Loucy (cell line): ENCODE measurements around the gene PLXDC1.

Experiments
- H2AFZ ChIP-seq: fragments of 200-600 bp; sonication (generic); 2 replicates; pipeline ENCODE4 v1.6.0; 2016; ENCODE audit warnings: antibody characterized with exemption, mild to moderate bottlenecking, low read length, moderate library complexity
- H3F3A ChIP-seq: fragments of 200-600 bp; 2 replicates; pipeline ENCODE4 v1.6.0; 2016; ENCODE audit warnings: antibody characterized with exemption, low read depth, mild to moderate bottlenecking
- H3K27me3 ChIP-seq: fragments of 200-600 bp; sonication (generic); 2 replicates; pipeline ENCODE4 v1.6.1; 2014; ENCODE audit warnings: low read length, mild to moderate bottlenecking; ENCODE audit not compliant: insufficient read depth, poor library complexity, severe bottlenecking
- H3K36me3 ChIP-seq: fragments of 200-600 bp; sonication (generic); 2 replicates; pipeline ENCODE4 v1.6.1; 2016; ENCODE audit warnings: low read length; ENCODE audit not compliant: insufficient read depth
- H3K4me1 ChIP-seq: fragments of 200-600 bp; sonication (generic); 2 replicates; pipeline ENCODE4 v1.5.1; 2014; ENCODE audit warnings: low read length, mild to moderate bottlenecking; ENCODE audit not compliant: insufficient read depth, poor library complexity, severe bottlenecking
- H3K4me2 ChIP-seq: fragments of 200-600 bp; sonication (generic); 2 replicates; pipeline ENCODE4 v1.6.0; 2014; ENCODE audit warnings: antibody characterized with exemption, low read length, low read depth, mild to moderate bottlenecking; ENCODE audit not compliant: poor library complexity, severe bottlenecking
- H3K4me3 ChIP-seq: fragments of 200-600 bp; sonication (generic); 2 replicates; pipeline ENCODE4 v1.5.1; 2014; ENCODE audit warnings: low read length, mild to moderate bottlenecking, mixed read lengths; ENCODE audit not compliant: poor library complexity, severe bottlenecking
- H3K79me2 ChIP-seq: fragments of 200-600 bp; sonication (generic); 2 replicates; pipeline ENCODE4 v1.6.1; 2014; ENCODE audit warnings: low read length; ENCODE audit not compliant: insufficient read depth
- H3K9ac ChIP-seq: fragments of 200-600 bp; sonication (generic); 2 replicates; pipeline ENCODE4 v1.6.0; 2014; ENCODE audit warnings: mild to moderate bottlenecking, low read depth, low read length, moderate library complexity; ENCODE audit not compliant: poor library complexity, severe bottlenecking
- H3K9me2 ChIP-seq: fragments of 200-600 bp; sonication (generic); replicated peaks from 2 replicates; pipeline ENCODE4 v1.6.1; 2016; ENCODE audit warnings: low read depth, low read length, mixed read lengths
- H3K9me3 ChIP-seq: fragments of 200-600 bp; sonication (generic); 2 replicates; pipeline ENCODE4 v1.6.1; 2014; ENCODE audit warnings: mild to moderate bottlenecking, antibody characterized with exemption, low read length, low read depth; ENCODE audit not compliant: insufficient read depth
- H4K20me1 ChIP-seq: fragments of 200-600 bp; sonication (generic); 2 replicates; pipeline ENCODE4 v1.6.0; 2014; ENCODE audit warnings: antibody characterized with exemption, low read length, mild to moderate bottlenecking; ENCODE audit not compliant: insufficient read depth, poor library complexity, severe bottlenecking
- EZH2phosphoT487 ChIP-seq: fragments of 200-600 bp; IDR thresholded peaks from 2 replicates; pipeline ENCODE4 v1.6.1; 2018; ENCODE audit warnings: antibody characterized with exemption, mild to moderate bottlenecking, moderate library complexity, borderline replicate concordance
- TF ChIP-seq, protein P1 (sequence below): fragments of 200-600 bp; sonication (generic); conservative IDR thresholded peaks from 2 replicates; pipeline ENCODE4 v1.5.1; 2014; ENCODE audit warnings: mild to moderate bottlenecking, antibody characterized with exemption, low read length

Gene PLXDC1

DNA sequence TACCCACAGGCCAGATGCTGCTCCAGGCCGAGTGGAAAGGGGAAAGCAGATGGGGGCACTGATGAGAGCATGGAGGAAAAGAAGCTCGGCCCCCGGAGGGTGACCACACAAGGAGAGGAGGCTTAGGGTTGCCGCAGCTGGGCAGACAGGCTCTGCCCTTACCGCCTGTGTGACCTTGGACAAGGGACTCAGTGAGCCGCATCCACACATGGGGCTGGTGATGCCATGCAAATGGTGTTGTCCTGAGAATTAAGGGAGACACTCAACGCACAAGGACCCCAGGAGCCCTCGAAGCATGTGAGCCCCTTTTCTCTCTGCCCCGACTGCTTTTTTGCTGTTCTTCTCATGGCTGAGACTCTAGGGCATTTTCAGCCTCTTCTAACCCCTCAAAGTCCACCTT lies 61.0 kb downstream of the PLXDC1 start:
- TF ChIP-seq EZH2phosphoT487, result no peak
- TF ChIP-seq, protein P1, sequence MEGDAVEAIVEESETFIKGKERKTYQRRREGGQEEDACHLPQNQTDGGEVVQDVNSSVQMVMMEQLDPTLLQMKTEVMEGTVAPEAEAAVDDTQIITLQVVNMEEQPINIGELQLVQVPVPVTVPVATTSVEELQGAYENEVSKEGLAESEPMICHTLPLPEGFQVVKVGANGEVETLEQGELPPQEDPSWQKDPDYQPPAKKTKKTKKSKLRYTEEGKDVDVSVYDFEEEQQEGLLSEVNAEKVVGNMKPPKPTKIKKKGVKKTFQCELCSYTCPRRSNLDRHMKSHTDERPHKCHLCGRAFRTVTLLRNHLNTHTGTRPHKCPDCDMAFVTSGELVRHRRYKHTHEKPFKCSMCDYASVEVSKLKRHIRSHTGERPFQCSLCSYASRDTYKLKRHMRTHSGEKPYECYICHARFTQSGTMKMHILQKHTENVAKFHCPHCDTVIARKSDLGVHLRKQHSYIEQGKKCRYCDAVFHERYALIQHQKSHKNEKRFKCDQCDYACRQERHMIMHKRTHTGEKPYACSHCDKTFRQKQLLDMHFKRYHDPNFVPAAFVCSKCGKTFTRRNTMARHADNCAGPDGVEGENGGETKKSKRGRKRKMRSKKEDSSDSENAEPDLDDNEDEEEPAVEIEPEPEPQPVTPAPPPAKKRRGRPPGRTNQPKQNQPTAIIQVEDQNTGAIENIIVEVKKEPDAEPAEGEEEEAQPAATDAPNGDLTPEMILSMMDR, result no peak
- Histone ChIP-seq H3K4me2 (no peak overlapping the region), H3K36me3 (no peaks in the 10 kb centered on the region), H3K4me3 (no peak overlapping the region), H3K27me3 (no peaks in the 10 kb centered on the region), H3F3A (peaks cover 5% of the 10 kb centered on the region; the same call in 1 of the 2 replicates), H3K9me3 (no peaks in the 10 kb centered on the region), H2AFZ (no peak overlapping the region), H3K4me1 (peaks cover 52% of the 10 kb centered on the region), H3K79me2 (no peaks in the 10 kb centered on the region), H4K20me1 (no peaks in the 10 kb centered on the region), H3K9me2 (no peaks in the 10 kb centered on the region), H3K9ac (no peak overlapping the region)

DNA sequence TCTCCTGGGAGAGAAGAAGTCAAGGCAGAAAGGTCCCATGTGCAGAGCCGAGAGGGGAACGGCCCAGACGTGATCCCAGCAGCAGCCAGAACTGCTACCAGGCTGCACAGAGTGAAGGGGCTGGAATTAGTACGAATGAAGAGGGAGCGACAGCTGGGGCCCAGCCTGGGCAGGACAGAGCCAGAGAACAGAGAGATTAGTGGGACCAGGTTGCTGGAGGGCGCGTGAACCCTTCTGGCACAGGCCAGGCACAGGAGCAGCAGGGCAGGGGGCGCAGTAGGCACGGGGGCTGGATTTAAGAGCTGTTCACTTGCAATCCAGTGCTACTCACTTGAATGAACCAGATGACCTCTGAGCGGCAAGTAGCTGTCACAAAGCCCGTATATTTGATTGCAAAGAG lies 66.9 kb downstream of the PLXDC1 start:
- Histone ChIP-seq H2AFZ (no peak overlapping the region), H3K9me2 (no peaks in the 10 kb centered on the region), H3K4me1 (peaks cover 18% of the 10 kb centered on the region), H3K4me2 (no peak overlapping the region), H3K9ac (no peak overlapping the region), H3K27me3 (no peaks in the 10 kb centered on the region), H4K20me1 (no peaks in the 10 kb centered on the region), H3F3A (no peaks in the 10 kb centered on the region), H3K36me3 (no peaks in the 10 kb centered on the region), H3K9me3 (no peaks in the 10 kb centered on the region), H3K4me3 (no peak overlapping the region), H3K79me2 (no peaks in the 10 kb centered on the region)
- TF ChIP-seq, protein P1, result no peak
- TF ChIP-seq EZH2phosphoT487, result no peak

DNA sequence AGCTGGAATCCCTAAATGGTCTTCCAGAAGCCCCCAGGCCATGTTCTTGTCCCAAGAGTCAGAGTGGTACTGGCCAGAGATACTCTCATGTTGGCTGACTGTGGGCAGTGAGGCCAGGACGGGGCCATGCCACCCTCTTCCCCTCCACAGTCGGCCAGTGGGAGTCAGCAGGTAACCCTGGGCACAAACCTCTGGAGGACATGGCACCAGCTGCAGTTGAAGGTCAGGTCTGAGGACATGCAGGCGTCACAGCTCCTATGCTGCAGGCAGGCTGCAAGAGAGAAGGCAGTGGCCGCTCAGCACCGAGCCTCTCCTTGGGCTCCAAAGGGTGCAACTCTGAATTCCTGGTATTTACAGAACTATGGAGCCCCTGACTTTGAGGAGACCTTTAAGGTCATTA lies 68.2 kb downstream of the PLXDC1 start:
- H4K20me1 ChIP-seq, result no peaks in the 10 kb centered on the region
- H3K4me3 ChIP-seq, result no peak overlapping the region
- no peaks in the 10 kb centered on the region for H3K9me3 ChIP-seq
- H3K79me2 ChIP-seq, result no peaks in the 10 kb centered on the region
- H3K36me3 ChIP-seq, result no peaks in the 10 kb centered on the region
- H3K27me3 ChIP-seq, result no peaks in the 10 kb centered on the region
- H3K9ac ChIP-seq, result no peak overlapping the region
- TF ChIP-seq EZH2phosphoT487, result no peak
- TF ChIP-seq, protein P1, result no peak
- no peaks in the 10 kb centered on the region for H3K9me2 ChIP-seq
- no peaks in the 10 kb centered on the region for H3F3A ChIP-seq
- H3K4me2 ChIP-seq, result no peak overlapping the region
- H3K4me1 ChIP-seq, result peaks cover 10% of the 10 kb centered on the region
- H2AFZ ChIP-seq, result no peak overlapping the region
